ENCODE data around the gene STIM1.
A peak's percentile ranks its signal among the peaks of the same experiment; 100 is the strongest.
"Not testable (repeated sequence)": the region's sequence is repeated elsewhere in the genome, so short reads cannot be mapped to it uniquely, and the experiment has no call there.

Gene STIM1

DNA sequence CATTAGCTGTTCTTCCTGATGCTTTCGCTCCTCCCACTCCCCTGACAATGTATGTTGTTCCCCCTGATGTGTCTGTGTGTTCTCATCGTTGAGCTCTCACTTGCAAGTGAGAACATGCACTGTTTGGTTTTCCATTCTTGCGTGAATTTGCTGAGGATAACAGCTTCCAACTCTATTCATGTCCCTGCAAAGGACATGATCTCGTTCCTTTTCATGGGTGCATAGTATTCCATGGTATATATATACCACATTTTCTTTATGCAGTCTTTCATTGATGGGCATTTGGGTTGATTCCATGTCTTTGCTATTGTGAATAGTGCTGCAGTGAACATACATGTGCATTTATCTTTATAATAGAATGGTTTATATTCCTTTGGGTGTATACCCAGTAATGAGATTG is 180.5 kb downstream of the STIM1 start:
- no peak for DNase-seq

DNA sequence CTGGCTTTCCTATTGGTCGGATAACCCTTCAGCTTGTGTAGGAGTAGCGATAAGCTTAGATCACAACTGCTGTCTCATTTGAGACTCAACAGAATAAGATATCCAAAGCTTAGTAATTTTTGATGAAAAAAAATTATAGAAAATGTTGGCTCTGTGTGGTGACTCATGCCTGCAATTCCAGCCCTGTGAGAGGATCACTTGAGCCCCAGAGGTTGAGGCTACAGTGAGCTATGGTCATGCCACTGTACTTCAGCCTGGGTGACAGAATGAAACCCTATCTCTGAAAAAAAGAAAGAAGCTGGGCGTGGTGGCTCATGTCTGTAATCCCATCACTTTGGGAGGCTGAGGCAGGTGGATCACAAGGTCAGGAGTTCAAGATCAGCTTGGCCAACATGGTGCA is 183.5 kb downstream of the STIM1 start:
- no peak for DNase-seq

DNA sequence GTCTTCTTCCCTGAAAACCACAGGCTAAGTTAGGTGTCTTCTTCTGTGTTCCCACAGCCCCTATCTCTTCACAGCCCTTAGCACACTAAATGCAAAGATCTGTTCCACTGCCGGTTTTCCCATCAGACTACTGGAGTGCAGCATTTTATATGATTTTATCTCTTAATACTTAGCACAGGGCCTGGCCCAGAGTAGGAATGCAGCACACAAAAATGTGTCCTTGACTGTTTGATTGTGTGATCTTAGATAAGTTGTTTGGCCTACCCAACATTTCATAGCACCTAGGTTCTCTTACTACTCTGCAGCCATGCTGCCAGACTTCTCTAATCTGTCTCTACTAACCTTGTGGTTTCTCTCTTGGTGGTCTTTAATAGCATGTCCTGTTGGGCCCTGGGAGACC is 185.0 kb downstream of the STIM1 start:
- DNase-seq, result no peak

DNA sequence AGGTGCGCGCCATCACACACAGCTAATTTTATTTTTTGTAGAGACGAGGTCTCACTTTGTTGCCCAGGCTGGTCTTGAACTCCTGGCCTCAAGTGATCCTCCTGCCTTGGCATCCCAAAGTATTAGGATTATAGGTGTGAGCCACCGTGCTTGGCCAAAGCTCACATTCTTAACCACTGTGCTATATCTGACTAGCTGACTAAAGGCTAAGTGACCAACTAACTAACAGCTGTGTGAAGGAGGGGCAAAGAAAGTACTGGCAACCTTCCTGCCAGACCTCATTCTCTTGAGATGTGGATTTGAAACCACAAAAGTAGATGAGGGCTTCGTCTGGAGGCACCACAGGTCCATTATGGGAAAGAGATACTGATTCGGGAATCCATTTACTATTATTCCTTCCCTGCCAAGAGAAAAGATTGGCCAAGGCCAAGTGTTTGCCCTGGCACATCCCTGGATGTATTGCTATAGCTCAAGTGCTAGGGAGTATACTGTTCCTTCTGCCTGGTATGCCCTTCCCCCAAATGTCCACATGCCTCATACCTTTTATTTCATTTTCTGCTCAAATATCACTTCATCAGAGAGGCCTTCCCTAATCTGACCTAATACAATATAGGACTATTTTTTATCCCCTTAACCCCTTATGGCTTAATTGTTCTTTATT is 186.4 kb downstream of the STIM1 start:
- DNase-seq, result no peak

DNA sequence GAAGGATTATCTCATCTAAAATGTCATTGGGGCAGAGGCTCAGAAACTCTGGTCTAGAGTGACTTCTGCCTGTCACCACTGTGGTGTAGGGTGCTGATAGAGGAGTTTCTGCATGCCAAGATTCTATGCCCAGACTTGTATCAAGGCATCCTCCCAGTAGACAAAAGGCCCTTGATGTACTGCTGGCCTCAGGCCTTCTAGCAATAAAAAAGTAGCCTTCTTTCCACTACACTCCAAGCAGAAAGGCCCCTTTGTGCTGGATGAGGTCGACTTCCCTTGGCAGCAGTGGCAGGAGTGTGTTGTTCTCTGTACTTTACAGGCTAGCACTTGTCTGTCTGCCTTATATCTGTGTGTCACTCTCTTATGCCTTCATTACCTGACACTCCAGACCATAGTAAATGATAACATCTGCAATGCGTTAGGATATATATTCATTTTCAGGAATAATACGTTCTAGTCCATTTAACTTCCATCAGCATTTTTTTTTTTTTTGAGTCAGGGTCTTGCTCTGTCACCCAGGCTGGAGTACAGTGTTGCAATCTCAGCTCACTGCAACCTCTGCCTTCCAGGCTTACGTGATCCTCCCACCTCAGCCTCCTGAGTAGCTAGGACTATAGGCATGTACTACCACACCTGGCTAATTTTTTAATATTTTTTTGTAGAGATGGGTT is 189.6 kb downstream of the STIM1 start:
- DNase-seq, result no peak

DNA sequence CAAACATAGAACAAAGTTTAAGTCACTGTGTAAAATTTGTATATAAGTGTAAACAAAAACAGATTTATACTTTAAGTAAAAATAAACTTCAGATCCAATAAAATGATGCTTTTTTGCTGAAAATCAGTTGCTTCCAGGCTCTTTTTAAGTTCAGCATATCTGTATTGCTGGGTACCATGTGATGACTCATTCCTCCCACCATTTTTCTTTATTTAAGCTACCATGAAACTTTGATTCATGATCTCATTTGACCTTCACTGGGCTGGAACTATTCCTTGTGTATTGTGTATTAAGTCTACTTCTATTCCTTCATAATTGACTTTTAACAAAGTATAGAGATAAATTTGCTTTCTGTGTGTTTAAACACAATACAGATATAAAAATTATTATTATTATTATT is 192.9 kb downstream of the STIM1 start:
- no peak for DNase-seq

DNA sequence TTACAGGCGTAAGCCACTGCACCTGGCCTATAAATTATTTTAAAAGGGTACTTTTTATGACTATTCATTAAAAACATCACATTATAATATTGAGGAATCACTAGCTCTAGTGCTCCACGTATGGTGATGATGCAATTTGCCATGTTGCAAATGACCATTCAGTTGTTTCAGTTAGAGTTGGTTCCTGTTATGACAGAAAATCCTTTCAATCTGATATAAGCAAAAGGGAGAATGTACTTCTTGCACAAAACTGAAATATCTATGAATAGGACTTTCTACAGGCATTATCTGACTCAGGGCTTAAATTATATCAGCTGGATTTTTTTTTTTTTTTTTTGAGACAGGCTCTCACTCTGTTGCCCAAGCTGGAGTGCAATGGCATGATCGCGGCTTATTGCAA is 193.5 kb downstream of the STIM1 start:
- DNase-seq, result no peak

DNA sequence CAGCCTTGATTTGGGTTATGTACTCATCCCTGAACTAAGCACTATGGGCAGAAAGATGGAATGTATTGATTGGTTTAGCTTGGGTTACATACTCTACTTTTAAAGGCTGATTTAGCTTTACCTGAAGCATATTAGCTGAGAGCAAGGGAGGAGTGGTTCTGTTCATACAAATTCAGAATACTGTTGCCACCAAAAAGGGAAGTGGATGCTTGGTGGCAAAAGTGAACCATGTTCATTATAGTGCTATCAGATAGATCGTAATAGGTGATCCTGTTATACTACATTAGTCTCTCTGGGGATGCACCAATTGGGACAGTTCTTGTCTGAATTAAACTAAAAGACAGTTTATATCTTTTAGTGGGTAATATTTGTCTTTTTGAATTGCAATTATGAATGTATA is 194.7 kb downstream of the STIM1 start:
- no peak for DNase-seq

DNA sequence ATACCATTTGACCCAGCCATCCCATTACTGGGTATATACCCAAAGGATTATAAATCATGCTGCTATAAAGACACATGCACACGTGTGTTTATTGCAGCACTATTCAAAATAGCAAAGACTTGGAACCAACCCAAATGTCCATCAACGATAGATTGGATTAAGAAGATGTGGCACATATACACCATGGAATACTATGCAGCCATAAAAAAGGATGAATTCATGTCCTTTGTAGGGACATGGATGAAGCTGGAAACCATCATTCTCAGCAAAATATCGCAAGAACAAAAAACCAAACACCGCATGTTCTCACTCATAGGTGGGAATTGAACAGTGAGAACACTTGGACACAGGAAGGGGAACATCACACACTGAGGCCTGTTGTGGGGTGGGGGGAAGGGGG is 197.7 kb downstream of the STIM1 start:
- not testable (repeated sequence) for DNase-seq

DNA sequence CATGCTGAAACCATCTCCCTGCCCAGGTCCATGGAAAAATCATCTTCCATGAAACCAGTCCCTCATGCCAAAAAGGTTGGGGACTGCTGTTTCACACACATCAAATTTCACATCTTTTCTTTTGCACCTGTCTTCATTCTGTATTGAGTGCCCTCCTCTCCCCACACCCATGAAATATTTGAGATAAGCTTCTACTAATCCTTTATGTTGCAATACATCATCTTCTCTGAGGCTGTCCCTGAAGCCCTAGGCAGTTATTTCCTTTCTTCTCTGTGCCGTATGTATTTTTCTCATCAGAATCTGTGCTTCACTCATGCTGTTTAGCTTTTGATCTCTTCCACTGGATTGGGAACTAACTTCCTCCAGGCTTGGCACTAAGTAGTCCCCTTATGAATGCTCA is 199.2 kb downstream of the STIM1 start:
- no peak for DNase-seq

DNA sequence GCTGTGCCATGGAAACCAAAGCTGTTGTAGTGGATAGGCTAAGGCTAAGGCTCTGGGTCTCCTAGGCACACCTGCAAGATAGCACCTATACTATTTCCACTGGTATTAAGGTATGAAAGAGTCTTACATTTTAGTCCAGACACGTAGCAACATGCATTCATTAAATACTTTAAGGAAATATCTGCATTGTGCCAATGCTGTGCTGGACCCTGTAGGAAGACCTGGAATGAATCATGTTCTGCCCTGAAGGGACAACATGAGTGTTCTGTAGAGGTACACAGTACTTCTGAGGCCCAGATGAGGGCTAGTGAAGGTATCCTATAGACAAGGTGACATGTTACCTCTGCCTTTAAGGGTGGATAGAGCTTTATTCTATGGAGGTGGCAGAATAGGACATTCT is 204.0 kb downstream of the STIM1 start:
- no peak for DNase-seq

DNA sequence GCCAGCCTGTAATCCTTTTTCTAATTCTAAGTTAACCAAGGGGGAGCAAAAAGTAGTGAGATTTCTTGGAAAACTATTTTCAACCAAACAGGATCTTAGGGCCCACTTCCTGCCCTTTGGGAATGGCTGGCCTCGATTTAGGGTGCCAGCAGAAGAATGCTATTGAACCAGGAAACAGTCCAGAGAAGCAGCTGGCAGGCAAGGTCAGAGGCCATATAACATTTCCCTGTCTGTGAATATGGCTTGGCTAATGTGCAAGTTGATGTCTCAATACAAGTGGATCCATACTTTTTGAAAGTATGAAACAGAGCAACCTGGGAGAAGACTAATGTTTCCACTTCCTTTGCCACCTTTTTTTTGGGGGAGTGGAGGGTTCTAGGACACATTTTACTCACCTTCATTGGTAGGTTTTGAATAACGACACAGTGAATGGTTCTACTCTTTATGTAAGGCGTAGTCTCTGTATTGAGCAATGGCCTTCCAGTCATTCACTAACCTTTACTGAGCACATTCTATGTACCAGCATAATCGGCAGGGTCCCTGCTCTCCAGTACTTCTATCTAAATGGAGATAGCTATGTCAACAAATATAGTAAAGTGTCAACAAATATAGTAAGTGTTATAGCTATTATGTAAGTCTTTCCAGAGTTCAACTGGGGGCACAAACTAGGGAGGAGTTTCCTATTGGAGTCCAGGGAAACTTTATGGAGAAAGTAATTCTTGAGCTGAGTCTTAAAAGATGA is 204.9 kb downstream of the STIM1 start:
- no peak for DNase-seq

DNA sequence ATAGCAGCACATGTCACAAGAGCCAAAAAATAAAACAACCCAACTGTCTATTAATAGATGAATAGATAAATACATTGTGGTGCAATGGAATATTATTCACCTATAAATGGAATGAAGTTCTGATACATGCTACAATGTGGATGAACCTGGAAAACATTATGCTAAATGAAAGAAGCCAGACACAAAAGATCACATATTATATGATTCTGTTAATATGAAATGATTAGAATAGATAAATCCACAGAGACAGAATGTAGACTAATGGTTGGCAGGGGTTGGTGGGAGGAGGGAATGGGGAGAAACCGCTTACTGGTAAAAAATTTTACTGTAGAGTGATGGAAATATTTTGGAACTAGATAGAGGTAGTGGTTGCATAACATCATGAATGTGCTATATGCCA is 206.2 kb downstream of the STIM1 start:
- no peak for DNase-seq

DNA sequence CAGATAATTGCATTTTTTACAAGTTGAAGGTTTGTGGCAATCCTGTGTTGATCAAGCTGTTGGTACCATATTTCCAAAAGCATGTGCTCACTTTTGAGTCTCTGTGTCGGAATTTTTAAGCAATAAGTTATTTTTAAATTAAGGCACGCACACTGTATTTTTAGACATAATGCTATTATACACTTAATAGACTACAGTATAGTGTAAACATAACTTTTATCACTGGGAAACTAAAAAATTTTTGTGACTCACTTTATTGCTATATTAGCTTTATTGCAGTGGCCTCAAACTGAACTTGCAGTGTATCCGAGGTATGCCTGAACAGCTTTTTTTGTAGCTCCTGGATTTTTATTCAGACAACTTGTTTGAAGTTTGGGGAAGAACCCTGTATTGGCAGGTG is 207.9 kb downstream of the STIM1 start:
- no peak for DNase-seq

DNA sequence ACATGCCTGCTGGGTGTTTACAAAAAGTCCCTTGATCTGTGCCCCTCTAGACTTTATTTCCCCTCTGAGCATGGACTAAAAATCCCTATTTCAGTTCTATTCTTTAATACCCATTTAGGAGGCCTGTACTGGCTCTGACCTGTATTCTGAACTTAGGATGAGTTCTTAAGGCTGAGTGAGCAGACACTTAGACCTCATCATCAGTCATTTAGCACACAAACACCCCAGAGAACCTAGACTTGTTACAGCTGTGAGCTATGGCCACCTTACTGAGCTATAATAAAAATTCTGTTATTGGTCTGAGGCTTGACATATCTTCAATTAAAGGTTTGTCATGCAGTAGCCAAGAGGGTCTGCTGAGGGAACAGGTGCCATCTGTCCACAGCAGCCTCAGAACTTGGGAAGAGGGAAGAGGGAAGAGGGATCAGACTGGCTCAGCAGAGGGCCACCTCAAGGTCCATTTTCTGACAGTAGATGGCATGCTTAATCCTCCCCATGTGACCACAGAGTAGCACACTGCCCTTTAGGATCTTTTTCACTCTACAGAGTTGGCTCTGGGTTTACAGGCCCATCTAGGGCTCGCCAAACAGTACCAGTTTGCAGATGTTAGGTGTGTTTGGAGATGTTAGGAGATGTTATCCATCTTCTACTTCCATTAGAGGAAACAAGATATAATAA is 209.0 kb downstream of the STIM1 start:
- no peak for DNase-seq

DNA sequence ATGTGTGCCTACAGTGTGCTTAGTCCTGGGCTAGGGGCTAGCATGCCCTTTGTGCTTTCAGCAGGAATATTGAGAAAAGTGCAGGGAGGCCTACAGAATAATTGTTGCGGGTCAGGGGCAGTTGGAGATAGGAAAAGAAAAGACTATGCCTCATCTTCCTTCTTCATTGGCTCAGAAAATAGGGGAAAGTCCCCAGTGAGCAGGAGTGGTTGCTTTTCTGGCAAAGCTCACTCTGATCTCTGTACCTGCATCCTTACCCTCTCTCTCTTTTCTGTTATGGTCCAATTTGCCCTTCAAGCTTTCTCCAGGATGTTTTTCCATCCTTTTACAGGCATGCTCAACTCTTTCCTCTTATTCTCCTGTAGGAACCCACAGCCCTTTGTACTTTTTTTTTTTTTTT is 209.6 kb downstream of the STIM1 start:
- no peak for DNase-seq

DNA sequence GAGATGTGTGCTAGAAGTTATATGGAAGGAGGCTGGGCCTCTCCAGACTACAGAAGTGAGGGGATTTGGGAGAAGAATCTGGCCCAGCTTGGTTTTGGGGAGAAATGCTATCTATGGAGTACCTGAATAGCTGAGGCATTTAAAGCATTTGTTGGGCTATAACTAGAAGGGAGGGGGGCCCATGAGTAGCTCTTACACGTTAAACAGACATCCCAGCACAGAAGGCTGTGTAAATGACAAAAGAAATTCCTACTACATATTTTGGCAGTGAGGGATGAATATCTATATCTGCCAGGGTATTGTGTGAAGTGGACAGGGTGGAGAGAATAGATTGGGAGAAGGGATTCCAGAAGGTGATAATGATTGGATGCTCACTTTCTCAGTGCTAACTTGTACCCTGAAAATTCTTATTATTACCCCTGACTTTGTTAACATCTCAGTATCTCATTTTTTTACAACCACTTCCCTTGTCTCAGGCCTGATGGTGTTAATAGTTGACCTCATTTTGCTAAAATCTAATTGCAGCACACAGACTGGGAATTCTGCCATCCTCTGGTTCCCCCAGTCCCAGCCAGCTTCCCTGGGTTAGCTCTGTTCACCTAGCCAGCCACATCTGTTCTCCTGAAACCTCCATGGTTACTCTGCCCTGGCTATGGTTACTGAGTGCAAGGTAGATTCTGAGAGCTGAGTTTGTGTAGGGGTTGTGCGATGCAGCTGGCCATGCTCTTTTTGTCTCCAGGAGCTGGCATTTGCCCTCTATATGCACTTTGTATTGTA is 210.3 kb downstream of the STIM1 start:
- DNase-seq, result no peak

DNA sequence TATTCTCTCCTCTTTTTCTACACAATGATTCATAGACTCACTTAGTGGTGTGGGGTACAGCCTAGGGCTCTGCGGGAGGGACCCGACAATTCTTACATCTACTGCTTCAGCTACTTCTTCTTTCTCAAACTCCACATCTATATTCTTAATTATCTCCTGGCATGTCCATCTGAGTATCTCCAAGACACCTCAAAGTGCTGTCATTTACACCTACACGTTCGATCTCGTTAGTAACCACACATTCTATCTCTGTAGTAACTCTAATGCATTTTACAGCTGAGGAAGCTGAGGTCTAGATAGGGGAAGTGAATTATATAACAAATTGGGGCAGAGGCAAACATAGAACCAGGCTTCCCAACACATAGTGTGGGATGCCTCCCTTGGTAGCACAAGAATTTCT is 211.4 kb downstream of the STIM1 start:
- no peak for DNase-seq

DNA sequence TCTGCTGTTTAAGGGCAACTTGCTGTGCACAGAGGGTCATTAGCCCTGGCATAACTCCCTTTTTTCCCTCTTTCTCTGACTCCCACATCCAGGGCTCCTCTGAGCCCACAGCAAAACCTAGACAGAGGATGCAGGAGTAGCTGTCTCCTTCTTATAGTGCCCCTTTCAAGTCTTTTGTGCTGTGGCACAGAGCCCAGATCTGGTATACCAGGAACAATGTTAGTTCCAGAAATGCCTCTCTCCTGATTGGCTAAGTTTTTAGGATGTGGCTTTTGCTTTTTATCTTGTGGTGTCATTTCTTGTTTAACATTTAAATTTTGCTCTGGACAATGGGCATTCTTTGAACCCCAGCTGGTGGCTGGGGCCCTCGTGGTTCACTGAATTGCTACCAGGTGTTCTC is 213.5 kb downstream of the STIM1 start:
- DNase-seq, result no peak

DNA sequence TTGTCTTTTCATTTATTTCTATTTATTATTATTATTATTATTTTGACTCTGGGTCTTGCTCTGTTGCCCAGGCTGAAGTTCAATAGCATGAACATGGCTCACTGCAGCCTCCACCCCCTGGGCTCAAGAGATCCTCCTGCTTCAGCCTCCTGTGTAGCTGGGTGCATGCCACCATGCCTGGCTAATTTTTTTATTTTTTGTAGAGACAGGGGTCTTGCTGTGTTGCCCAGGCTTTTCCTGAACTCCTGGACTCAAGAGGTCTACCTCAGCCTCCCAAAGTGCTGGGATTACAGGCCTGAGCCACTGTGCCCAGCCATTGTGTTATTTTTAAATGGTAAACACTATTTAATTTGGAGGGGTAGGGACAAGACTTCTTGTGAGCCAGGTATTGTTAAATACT is 215.9 kb downstream of the STIM1 start:
- DNase-seq, result no peak

DNA sequence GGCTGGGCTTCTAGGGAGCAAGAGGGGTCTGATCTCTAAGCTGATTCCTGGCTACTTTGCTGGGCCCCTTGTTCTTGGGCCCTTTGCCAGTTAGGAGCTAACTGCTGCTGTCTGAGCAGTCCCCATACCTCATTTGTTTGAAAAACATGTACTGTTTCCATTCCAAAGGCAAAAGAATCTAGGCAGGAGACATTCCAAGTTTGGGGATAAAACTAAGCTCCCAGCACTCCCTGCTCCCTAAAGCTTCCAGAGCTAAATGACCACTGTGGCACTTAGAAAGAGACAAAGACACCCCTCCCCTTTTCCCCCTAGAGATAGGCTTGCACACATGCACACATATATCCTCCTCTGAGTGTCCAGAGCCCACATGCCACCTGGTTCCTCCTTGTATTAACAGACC is 216.4 kb downstream of the STIM1 start:
- DNase-seq, result no peak

DNA sequence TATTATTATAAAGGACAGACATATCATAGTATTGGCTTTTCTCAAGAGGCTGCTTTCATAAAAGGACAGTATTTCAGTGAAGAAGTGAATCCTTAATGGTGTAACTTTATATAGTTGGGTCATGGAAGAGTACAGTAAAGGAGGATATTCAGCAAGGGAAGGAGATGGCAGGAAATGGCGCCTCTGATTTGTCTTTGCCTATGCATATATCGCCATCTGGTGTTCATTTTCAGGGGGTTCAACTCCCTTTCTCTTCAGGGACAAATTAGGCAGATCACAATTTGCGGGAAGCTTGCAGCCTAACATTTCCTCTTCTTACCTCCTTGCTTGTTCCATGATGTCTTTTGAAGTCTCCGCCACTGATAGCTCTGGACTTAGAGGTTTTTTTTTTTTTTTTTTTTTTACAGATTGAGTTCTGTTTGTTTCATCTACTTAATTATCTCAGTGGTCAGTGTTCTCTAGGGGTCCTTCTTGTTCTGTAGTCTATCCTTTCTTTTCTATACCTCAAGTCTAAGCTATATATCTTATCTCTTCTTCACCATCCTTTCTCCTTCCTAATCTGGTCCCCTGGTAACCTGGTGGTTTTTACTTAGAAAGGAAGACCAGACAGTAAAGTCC is 217.3 kb downstream of the STIM1 start:
- peak; percentile 16 to 40 for DNase-seq

DNA sequence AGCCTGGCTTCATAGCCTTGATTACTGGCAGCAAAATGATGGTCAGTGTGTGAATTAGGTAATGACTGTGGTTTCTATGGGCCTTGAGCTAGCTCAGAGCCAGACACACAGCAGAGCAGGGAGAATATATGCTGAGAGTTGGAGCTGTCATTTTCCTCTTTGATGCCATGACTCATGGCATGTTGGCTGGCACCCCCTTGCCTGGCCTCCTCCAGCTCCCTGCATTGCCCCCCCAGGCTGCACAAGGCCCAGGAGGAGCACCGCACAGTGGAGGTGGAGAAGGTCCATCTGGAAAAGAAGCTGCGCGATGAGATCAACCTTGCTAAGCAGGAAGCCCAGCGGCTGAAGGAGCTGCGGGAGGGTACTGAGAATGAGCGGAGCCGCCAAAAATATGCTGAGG is 218.8 kb downstream of the STIM1 start:
- no peak for DNase-seq
